Measurements from ENCODE around the gene CNPY4. TPM values are rescaled to one million over a fixed set of nuclear protein-coding genes. Genes with fewer than 3 reads are reported as not detected.
A peak's percentile ranks its signal among the peaks of the same experiment; 100 is the strongest.
"Not testable (repeated sequence)": the region's sequence is repeated elsewhere in the genome, so short reads cannot be mapped to it uniquely, and the experiment has no call there.

CNPY4 gene
- total RNA-seq, 1 experiment from 2014 or later: 12.2 TPM

DNA sequence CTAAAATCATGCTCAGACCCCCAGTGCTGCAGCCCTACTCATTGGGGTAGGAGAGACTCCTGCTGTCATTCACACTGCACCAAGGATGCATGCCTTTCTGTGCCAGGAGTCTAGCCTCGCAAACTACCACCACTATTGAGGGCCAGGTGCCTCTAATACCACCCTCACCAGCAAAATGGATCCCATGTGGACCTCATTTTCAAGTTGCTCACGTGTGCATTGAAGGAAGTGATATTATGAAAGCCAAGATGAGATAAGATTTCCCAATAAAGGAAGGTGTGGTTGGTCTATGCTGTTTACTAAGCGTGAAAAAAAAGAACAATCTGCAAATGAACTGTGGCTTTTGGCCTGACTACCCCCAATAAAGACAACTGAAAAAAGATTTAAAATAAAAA lies 22.1 kb downstream of the CNPY4 start:
- no peak for DNase-seq
- Histone ChIP-seq H3K27me3 (ENCODE audit: control insufficient read depth, insufficient read depth, low read length) (no peaks in the 10 kb centered on the region), H3K4me3 (ENCODE audit: insufficient read depth, low read depth, low read length) (no peak overlapping the region), H3K36me3 (replicated peaks; ENCODE audit: control insufficient read depth, insufficient read depth, low read length) (no peaks in the 10 kb centered on the region)

DNA sequence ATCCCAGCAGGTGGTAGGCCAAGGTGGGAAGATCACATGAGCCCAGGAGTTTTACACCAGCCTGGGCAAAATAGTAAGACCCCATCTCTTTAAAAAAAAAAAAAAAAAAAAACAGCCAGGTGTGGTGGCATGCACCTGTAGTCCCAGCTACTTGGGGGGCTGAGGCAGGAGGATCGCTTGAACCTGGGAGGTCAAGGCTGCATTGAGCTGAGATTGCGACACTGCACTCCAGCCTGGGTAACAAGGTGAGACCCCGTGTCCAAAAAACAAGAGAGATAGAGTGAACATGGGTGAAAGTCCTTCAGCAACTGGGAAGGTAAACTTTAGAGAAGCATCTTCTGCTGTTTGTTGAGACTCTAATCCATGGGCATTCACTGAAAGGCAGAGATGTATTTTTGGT lies 23.0 kb downstream of the CNPY4 start:
- H3K27me3 ChIP-seq (ENCODE audit: control insufficient read depth, insufficient read depth, low read length): no peaks in the 10 kb centered on the region
- H3K36me3 ChIP-seq (replicated peaks; ENCODE audit: control insufficient read depth, insufficient read depth, low read length): no peaks in the 10 kb centered on the region
- no peak for DNase-seq
- no peak overlapping the region for H3K4me3 ChIP-seq (ENCODE audit: insufficient read depth, low read depth, low read length)

- not testable (repeated sequence) for H3K27me3 ChIP-seq (ENCODE audit: control insufficient read depth, insufficient read depth, low read length); H3K36me3 ChIP-seq (replicated peaks; ENCODE audit: control insufficient read depth, insufficient read depth, low read length); DNase-seq; H3K4me3 ChIP-seq (ENCODE audit: insufficient read depth, low read depth, low read length)
Observed at GRCh38 chr7:100146350-100146749, 26.9 kb downstream of the CNPY4 start.

GRCh38 chr7:100147278-100147677 lies 27.8 kb downstream of the CNPY4 start:
- DNase-seq: no peak
- H3K4me3 ChIP-seq (ENCODE audit: insufficient read depth, low read depth, low read length): no peak overlapping the region
- peaks cover 2% of the 10 kb centered on the region for H3K36me3 ChIP-seq (replicated peaks; ENCODE audit: control insufficient read depth, insufficient read depth, low read length)

DNA sequence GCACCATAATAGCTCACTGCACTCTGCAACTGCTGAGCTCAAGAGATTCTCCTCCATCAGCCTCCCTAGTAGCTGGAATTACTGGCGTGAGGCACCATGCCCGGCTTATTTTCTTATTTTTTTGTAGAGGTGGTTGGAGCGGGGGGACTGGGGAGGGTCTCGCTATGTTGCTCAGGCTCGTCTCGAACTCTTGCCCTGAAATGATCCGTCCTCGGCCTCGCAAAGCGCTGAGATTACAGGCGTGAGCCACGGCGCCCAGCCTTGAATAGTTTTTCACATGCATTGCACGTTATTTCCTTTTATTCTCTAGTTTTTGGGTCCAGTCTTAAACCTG lies 28.8 kb downstream of the CNPY4 start:
- Histone ChIP-seq H3K27me3 (ENCODE audit: control insufficient read depth, insufficient read depth, low read length) (no peaks in the 10 kb centered on the region), H3K36me3 (replicated peaks; ENCODE audit: control insufficient read depth, insufficient read depth, low read length) (peaks cover 2% of the 10 kb centered on the region), H3K4me3 (ENCODE audit: insufficient read depth, low read depth, low read length) (peak overlapping the region; percentile 6; the same call in 1 of the 2 replicates)
- no peak for DNase-seq

More at GRCh38 chr7:100147278-100147677, 27.8 kb downstream of the CNPY4 start:
- H3K27me3 ChIP-seq (ENCODE audit: control insufficient read depth, insufficient read depth, low read length): no peaks in the 10 kb centered on the region

DNA sequence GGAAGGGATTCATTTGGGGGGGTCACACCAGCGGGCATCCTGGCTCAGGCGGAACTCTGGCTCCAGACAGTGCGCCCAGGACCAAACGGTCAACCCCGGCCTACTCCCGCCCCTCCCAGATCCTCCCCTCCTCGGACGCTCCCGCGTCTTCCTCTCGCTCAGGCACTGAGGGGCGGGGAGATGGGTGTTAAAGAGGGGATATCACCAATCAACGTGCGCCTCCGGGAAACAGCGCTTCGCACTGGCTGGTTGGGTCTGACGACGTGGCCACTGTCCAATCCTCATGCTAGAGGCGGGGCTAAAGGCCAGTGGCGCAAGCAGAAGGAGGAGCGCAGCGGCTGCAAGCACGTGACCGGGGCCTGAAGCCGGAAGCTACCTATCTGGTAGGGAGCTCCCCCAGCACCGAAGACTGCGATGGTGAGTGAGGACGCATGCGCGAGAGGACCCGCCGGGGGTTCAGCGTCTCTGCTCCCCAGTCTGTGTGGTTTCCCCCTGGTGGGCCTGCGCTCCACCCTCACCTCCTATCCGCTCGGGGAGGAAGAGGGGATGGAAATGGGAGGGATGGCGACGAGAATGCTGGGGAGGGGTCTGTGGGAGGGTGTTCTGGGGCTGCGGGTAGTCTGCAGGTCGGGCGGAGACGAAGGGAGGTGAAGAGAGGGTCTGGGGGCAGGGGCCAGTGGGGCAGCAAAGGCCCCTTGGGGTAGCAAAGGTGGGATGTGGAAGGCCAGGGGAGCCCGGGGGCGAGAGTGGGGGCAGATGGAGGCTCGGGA lies 29.3 kb downstream of the CNPY4 start, which contains the start of gene LAMTOR4:
LAMTOR4 (plus strand) TSS at position 360 of the 770 bp plus-strand sequence; CDS start at position 415, 55 bp downstream.
- Histone ChIP-seq H3K4me3 (ENCODE audit: insufficient read depth, low read depth, low read length) (peak within 1 kb of the TSS; percentile 67), H3K27me3 (ENCODE audit: control insufficient read depth, insufficient read depth, low read length) (no peaks in the 10 kb centered on the region), H3K36me3 (replicated peaks; ENCODE audit: control insufficient read depth, insufficient read depth, low read length) (peaks cover 2% of the 10 kb centered on the region)
- DNase-seq: peak; percentile 99

DNA sequence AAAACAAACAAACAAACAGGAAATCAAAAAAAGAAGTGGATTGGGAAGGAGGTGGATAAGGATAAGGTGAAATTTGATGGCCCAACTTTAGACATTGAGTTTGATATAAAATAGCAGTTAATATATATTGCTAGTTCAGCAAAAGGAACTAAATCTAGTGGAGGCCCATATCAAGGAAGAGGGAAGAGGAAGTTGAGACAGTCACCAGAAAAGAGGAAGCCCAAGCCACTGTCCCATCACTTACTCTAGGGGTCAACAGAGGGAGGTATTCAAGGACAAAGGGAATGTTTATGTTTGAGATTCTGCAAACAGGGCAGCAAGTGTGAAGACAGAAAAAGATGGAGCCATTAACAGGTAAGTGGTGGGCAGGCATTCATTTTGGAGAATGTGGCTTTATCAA lies 33.0 kb downstream of the CNPY4 start:
- peaks cover 22% of the 10 kb centered on the region for H3K36me3 ChIP-seq (replicated peaks; ENCODE audit: control insufficient read depth, insufficient read depth, low read length)
- peak; percentile 19 for DNase-seq

DNA sequence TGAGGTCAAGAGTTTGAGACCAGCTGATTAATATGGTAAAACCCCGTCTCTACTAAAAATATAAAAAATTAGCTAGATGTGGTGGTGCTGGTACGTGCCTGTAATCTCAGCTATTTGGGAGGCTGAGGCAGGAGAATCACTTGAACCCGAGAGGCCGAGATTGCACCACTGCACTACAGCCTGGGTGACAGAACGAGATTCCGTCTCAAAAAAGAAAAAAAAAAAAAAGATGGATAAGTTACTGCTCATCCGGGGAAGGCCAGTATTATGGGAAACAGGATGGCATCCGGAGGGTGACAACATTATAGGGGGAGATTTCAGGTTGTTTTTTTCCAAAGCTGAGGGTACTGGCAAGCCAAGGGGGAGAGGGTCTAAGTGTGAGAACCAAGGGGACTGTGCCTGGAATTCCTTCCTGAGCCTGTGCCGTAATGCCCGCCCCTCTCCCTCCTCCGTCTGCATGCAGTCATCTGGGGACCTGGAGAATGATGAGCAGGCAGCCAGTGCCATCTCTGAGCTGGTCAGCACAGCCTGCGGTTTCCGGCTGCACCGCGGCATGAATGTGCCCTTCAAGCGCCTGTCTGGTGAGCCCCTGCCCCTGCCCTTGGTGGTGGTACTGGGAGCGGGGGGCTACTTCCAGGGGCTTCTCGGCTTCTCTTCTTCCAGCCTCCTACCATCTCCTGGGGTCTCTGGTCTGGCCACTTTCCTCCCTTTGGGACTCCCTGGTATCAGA lies 33.7 kb downstream of the CNPY4 start:
- Histone ChIP-seq H3K36me3 (replicated peaks; ENCODE audit: control insufficient read depth, insufficient read depth, low read length) (peaks cover 22% of the 10 kb centered on the region), H3K27me3 (ENCODE audit: control insufficient read depth, insufficient read depth, low read length) (no peaks in the 10 kb centered on the region), H3K4me3 (ENCODE audit: insufficient read depth, low read depth, low read length) (no peak overlapping the region)
- DNase-seq: peak; percentile 29

More for the DNA sequence above, 33.0 kb downstream of the CNPY4 start:
- no peak overlapping the region for H3K4me3 ChIP-seq (ENCODE audit: insufficient read depth, low read depth, low read length)
- H3K27me3 ChIP-seq (ENCODE audit: control insufficient read depth, insufficient read depth, low read length): no peaks in the 10 kb centered on the region

- Histone ChIP-seq H3K36me3 (replicated peaks; ENCODE audit: control insufficient read depth, insufficient read depth, low read length) (peaks cover 22% of the 10 kb centered on the region), H3K27me3 (ENCODE audit: control insufficient read depth, insufficient read depth, low read length) (no peaks in the 10 kb centered on the region), H3K4me3 (ENCODE audit: insufficient read depth, low read depth, low read length) (no peak overlapping the region)
- peak; percentile 36 for DNase-seq
Observed at GRCh38 chr7:100153708-100154535, 34.5 kb downstream of the CNPY4 start.

GRCh38 chr7:100154651-100155491 lies 35.4 kb downstream of the CNPY4 start:
- Histone ChIP-seq H3K36me3 (replicated peaks; ENCODE audit: control insufficient read depth, insufficient read depth, low read length) (peaks cover 22% of the 10 kb centered on the region), H3K27me3 (ENCODE audit: control insufficient read depth, insufficient read depth, low read length) (no peaks in the 10 kb centered on the region), H3K4me3 (ENCODE audit: insufficient read depth, low read depth, low read length) (no peak overlapping the region)
- peak; percentile 60 for DNase-seq

DNA sequence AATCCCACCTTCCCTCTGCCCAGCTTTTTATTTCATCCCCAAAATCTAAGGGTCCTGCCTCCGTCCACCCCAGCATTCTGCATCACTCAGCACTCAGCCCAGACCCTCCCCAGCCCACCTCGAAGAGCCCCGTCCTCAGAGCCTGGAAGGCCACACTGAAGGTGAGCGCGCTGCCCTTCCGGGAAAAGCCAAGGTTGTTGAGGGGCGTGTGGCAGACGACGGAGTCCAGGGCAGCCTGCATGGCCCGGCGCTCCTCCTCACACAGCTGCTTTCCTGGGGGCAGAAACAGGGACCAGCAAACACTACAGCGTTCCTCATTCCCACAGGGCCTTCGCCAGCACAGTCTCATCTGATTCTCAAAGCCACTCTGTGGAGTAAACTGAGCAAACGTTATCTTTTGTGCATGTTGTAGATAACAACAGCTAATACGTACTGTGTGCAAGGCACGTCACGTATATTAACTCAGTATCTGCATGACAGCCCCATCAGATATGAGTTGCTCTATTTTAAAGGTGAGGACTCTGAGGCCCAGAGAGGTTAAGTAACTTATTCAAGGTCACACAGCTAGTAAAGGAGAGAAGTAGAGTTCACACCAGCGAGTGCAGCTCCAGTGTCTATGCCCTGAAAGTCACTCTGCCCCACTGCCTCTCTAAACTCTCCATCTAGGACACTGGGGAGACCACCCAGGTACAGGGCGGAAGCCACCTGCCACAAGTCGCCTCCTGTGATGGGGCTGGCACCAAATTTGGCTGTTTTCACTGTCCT lies 36.3 kb downstream of the CNPY4 start:
- Histone ChIP-seq H3K4me3 (ENCODE audit: insufficient read depth, low read depth, low read length) (no peak overlapping the region), H3K27me3 (ENCODE audit: control insufficient read depth, insufficient read depth, low read length) (no peaks in the 10 kb centered on the region), H3K36me3 (replicated peaks; ENCODE audit: control insufficient read depth, insufficient read depth, low read length) (peaks cover 21% of the 10 kb centered on the region)
- DNase-seq: peak; percentile 31

DNA sequence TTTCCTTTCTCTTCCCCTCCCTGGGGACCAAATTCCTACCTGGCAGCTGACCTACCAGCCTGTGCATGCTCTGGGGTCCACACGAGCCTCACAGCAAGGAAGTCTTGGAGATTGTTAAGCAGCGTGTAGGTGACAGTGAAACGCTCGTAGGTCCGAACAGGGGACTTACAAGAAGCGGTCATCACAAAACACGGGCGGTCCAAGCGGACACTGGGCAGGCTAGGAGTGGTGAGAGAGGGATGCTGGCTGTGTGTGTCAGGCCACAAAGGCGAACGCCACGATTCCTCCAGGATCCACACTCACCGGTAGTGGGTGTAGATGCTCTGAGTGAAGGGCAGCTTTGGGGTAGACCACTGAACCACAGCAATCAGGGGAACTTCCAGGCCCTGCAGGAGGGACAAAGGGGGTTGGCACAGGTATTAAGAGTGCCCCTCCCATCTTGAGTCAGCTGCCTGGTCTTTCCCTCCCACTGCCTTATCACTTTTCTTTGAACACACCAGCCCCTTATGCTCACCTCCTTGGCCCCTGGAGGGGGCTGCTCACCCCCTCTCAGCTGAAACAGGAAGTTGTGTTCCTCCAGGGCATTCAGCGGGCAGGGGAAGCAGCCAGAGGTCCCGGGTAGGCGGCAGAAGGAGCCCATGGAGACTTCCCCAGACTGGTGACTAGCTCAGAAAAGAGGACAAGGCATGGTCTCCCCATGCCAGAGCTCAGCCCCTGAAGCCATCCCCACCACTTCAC lies 37.1 kb downstream of the CNPY4 start:
- no peaks in the 10 kb centered on the region for H3K27me3 ChIP-seq (ENCODE audit: control insufficient read depth, insufficient read depth, low read length)
- peaks cover 21% of the 10 kb centered on the region for H3K36me3 ChIP-seq (replicated peaks; ENCODE audit: control insufficient read depth, insufficient read depth, low read length)
- peak; percentile 49 for DNase-seq
- no peak overlapping the region for H3K4me3 ChIP-seq (ENCODE audit: insufficient read depth, low read depth, low read length)

GRCh38 chr7:100157069-100157333 lies 37.6 kb downstream of the CNPY4 start:
- Histone ChIP-seq H3K4me3 (ENCODE audit: insufficient read depth, low read depth, low read length) (no peak overlapping the region), H3K36me3 (replicated peaks; ENCODE audit: control insufficient read depth, insufficient read depth, low read length) (peaks cover 21% of the 10 kb centered on the region), H3K27me3 (ENCODE audit: control insufficient read depth, insufficient read depth, low read length) (no peaks in the 10 kb centered on the region)
- DNase-seq: no peak

Measured in H7 (cell line).